Measurements from ENCODE around the gene RHBDD1.

The RHBDD1 gene

GRCh38 chr2:226862623-226863022, 26.8 kb downstream of the RHBDD1 start:
- no peak for FAIRE-seq
- no peak for TF ChIP-seq CTCF (IDR thresholded peaks at IDR 0.05; ENCODE audit: insufficient read depth, missing control alignments)
- DNase-seq (ENCODE audit: insufficient read length, low spot score), result no peak

- TF ChIP-seq CTCF (IDR thresholded peaks at IDR 0.05; ENCODE audit: insufficient read depth, missing control alignments), result no peak
Observed at GRCh38 chr2:226865273-226865672, 29.4 kb downstream of the RHBDD1 start.

DNA sequence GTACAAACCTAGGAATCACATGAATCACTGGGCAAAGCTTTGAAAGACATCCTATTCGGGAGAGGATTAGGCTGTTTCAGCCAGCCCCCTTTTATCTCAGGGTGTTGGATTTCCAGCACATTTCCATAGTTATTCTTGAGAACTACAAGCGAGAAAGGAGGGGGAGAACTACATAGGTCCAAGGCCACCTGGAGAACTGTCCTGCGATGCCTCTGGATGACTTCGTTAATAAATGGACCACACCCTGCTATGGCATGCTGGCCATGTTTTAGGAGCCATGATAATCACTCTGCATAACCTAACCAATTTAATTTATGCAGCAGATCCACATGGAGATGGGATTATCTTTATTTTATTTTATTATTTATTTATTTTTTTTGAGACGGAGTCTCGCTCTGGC, 29.9 kb downstream of the RHBDD1 start:
- FAIRE-seq (no peak), DNase-seq (ENCODE audit: insufficient read length, low spot score) (no peak)

More at GRCh38 chr2:226865273-226865672, 29.4 kb downstream of the RHBDD1 start:
- DNase-seq (ENCODE audit: insufficient read length, low spot score) (no peak), FAIRE-seq (no peak)

GRCh38 chr2:226868331-226869162, 32.7 kb downstream of the RHBDD1 start:
- no peak for FAIRE-seq
- no peak for TF ChIP-seq CTCF (IDR thresholded peaks at IDR 0.05; ENCODE audit: insufficient read depth, missing control alignments)
- DNase-seq (ENCODE audit: insufficient read length, low spot score), result no peak

More for the DNA sequence above, 29.9 kb downstream of the RHBDD1 start:
- TF ChIP-seq CTCF (IDR thresholded peaks at IDR 0.05; ENCODE audit: insufficient read depth, missing control alignments), result no peak

GRCh38 chr2:226869371-226869770, 33.5 kb downstream of the RHBDD1 start:
- FAIRE-seq (no peak), DNase-seq (ENCODE audit: insufficient read length, low spot score) (no peak)
- no peak for TF ChIP-seq CTCF (IDR thresholded peaks at IDR 0.05; ENCODE audit: insufficient read depth, missing control alignments)

GRCh38 chr2:226873051-226873620, 37.3 kb downstream of the RHBDD1 start:
- FAIRE-seq, result no peak
- DNase-seq (ENCODE audit: insufficient read length, low spot score), result no peak
- TF ChIP-seq CTCF (IDR thresholded peaks at IDR 0.05; ENCODE audit: insufficient read depth, missing control alignments), result no peak

- TF ChIP-seq CTCF (IDR thresholded peaks at IDR 0.05; ENCODE audit: insufficient read depth, missing control alignments), result no peak
- DNase-seq (ENCODE audit: insufficient read length, low spot score) (no peak), FAIRE-seq (no peak)
Observed at GRCh38 chr2:226873826-226874225, 38.0 kb downstream of the RHBDD1 start.
